Uterus (tissue), 2 donors: ENCODE data around the gene SHISAL1.

ENCODE experiments used
- POLR2A ChIP-seq, 2 donors: fragments of 450-650 bp; IDR thresholded peaks; one replicate each; pipeline ENCODE4 v1.6.1; 2016; ENCODE audit warnings: antibody characterized with exemption in 2 of 2, mild to moderate bottlenecking in 1 of 2, moderate library complexity in 1 of 2
- TF ChIP-seq, protein P1 (sequence below), 4 experiments: fragments of 200-600 bp in 2 of 4; fragments of 450-650 bp in 2 of 4; sonication (generic) in 2 of 4; IDR thresholded peaks; one replicate each; pipeline ENCODE4 v1.5.1; 2016 to 2019; ENCODE audit warnings: antibody characterized with exemption in 4 of 4, mild to moderate bottlenecking in 2 of 4, moderate library complexity in 1 of 4

DNA sequence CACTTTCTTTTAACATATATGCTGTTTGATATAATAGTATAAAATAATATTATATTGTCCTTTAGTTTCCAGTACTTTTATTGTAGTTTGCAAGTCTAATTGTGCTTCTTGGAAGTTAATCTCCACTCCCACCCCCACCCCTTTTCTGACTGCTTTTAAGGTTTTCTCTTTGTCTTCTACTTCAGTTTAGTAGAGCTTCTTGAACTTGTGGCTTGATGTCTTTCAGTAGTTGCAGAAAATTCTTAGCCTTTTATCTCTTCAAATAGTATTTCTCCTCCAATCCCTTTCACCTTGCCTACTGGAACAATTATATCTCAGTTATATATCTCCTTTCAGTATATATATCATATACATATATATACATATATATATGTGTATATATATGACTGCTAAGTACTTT is 75.5 kb downstream of the SHISAL1 start:
- TF ChIP-seq, protein P1, sequence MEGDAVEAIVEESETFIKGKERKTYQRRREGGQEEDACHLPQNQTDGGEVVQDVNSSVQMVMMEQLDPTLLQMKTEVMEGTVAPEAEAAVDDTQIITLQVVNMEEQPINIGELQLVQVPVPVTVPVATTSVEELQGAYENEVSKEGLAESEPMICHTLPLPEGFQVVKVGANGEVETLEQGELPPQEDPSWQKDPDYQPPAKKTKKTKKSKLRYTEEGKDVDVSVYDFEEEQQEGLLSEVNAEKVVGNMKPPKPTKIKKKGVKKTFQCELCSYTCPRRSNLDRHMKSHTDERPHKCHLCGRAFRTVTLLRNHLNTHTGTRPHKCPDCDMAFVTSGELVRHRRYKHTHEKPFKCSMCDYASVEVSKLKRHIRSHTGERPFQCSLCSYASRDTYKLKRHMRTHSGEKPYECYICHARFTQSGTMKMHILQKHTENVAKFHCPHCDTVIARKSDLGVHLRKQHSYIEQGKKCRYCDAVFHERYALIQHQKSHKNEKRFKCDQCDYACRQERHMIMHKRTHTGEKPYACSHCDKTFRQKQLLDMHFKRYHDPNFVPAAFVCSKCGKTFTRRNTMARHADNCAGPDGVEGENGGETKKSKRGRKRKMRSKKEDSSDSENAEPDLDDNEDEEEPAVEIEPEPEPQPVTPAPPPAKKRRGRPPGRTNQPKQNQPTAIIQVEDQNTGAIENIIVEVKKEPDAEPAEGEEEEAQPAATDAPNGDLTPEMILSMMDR (IDR thresholded peaks at IDR 0.05): no peak
- no peak for TF ChIP-seq POLR2A (IDR thresholded peaks at IDR 0.05)
